ENCODE data around the gene NATD1. TPM values are rescaled to one million over a fixed set of nuclear protein-coding genes. Genes with fewer than 3 reads are reported as not detected.

The NATD1 gene
- total and polyA plus RNA-seq, 9 of the 15 experiments (the other 6 are each of a cell fraction or from before 2014, with no cell fraction given) = 0.24 to 5.4 (median 1.6) TPM

GRCh38 chr17:21252796-21253645 is at the start of gene NATD1 (continued):
- TF ChIP-seq ZBTB40 (IDR thresholded peaks at IDR 0.05) (no peak), ZBTB40 (CRISPR knock-in tag; IDR thresholded peaks at IDR 0.05) (no peak), RERE (CRISPR knock-in tag; IDR thresholded peaks at IDR 0.05; ENCODE audit: borderline replicate concordance) (no peak), USF2 (CRISPR knock-in tag; IDR thresholded peaks at IDR 0.05) (peak; percentile 95), BRCA1 (IDR thresholded peaks at IDR 0.05) (no peak), BRCA1 (CRISPR knock-in tag; IDR thresholded peaks at IDR 0.05) (no peak), SMAD2 (IDR thresholded peaks at IDR 0.05; ENCODE audit: low read depth, low read length) (no peak), EZH2 (IDR thresholded peaks at IDR 0.05; ENCODE audit: borderline replicate concordance, low read depth, low read length) (no peak), TOE1 (IDR thresholded peaks at IDR 0.05; ENCODE audit: borderline replicate concordance) (peak; percentile 82; the same call in 1 of the 2 replicates), TOE1 (CRISPR knock-in tag; IDR thresholded peaks at IDR 0.05; ENCODE audit: borderline replicate concordance, low read depth) (no peak), GATAD2B (IDR thresholded peaks at IDR 0.05; ENCODE audit: borderline replicate concordance) (no peak)

All from K562 (cell line).